Activated T-cell treated with anti-CD3 and anti-CD28 coated beads, Interleukin-2, amount 50 U/mL, for 24 hours (primary cell): ENCODE results near the gene INPP5A.
"Not testable (repeated sequence)": the region's sequence is repeated elsewhere in the genome, so short reads cannot be mapped to it uniquely, and the experiment has no call there.

ENCODE experiments used
- DNase-seq: peaks from one replicate; pipeline ENCODE4 v3.0.0-alpha.2; 2020
- H3K27ac Mint-ChIP-seq: 2 replicates; pipeline ENCODE4 v1.8.0; 2020; ENCODE audit warnings: mild to moderate bottlenecking, mixed read lengths
- H3K27me3 Mint-ChIP-seq: 2 replicates; pipeline ENCODE4 v1.8.0; 2020; ENCODE audit warnings: mixed read lengths
- H3K36me3 Mint-ChIP-seq: 2 replicates; pipeline ENCODE4 v1.8.0; 2020; ENCODE audit warnings: low read depth, mixed read lengths
- H3K4me1 Mint-ChIP-seq: 2 replicates; pipeline ENCODE4 v1.8.0; 2020; ENCODE audit warnings: low read depth, mixed read lengths
- H3K4me3 Mint-ChIP-seq: 2 replicates; pipeline ENCODE4 v1.8.0; 2020; ENCODE audit warnings: mild to moderate bottlenecking, moderate library complexity, mixed read lengths
- H3K9me3 Mint-ChIP-seq: 2 replicates; pipeline ENCODE4 v1.8.0; 2020; ENCODE audit warnings: mixed read lengths

INPP5A gene

DNA sequence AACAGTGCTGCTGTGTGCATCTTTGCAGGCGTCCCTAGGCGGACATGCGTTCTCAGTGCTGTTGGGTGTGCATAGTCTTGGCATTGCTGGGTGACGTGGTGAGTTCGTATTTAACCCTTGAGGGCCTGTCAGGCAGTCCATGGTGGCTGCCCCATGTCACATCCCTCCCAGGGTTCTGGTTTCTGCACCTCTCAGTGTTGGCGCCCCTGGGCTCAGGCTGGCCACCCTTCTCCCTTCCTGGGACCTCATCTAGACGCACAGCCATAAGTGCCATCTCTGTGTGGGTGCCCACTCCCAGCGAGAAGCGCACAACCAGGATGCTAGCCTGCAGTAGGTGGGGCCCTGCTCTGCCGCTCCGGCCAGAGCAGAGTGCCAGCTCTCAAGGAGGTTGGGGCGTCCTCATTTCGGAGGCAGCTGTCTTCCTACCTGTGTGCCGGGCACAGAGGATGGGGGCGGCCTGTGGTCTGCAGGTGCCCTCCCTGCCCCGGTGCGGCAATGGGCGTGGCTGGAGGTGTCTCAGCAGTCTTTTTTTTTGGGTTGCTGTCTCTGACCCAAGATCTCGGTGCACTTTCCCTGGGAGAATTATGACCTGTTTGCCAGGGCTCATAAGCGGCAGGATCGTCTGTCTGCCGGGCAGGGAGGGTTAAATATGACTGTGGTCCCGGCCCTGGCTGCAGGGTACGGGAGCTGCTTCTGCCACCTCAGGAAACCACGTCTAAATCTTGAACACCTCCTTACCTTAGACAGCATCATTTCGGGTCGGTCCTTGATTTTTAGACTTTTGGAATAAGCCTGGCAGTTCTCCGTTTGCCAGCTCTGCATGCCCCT lies 6.5 kb downstream of the INPP5A start:
- peaks cover 5% of the 10 kb centered on the region for H3K36me3 Mint-ChIP-seq
- peak overlapping the region; percentile 35 for H3K27ac Mint-ChIP-seq
- no peak for DNase-seq
- no peaks in the 10 kb centered on the region for H3K9me3 Mint-ChIP-seq
- peaks cover 86% of the 10 kb centered on the region for H3K4me1 Mint-ChIP-seq
- peak overlapping the region; percentile 64 for H3K4me3 Mint-ChIP-seq
- H3K27me3 Mint-ChIP-seq, result no peaks in the 10 kb centered on the region

DNA sequence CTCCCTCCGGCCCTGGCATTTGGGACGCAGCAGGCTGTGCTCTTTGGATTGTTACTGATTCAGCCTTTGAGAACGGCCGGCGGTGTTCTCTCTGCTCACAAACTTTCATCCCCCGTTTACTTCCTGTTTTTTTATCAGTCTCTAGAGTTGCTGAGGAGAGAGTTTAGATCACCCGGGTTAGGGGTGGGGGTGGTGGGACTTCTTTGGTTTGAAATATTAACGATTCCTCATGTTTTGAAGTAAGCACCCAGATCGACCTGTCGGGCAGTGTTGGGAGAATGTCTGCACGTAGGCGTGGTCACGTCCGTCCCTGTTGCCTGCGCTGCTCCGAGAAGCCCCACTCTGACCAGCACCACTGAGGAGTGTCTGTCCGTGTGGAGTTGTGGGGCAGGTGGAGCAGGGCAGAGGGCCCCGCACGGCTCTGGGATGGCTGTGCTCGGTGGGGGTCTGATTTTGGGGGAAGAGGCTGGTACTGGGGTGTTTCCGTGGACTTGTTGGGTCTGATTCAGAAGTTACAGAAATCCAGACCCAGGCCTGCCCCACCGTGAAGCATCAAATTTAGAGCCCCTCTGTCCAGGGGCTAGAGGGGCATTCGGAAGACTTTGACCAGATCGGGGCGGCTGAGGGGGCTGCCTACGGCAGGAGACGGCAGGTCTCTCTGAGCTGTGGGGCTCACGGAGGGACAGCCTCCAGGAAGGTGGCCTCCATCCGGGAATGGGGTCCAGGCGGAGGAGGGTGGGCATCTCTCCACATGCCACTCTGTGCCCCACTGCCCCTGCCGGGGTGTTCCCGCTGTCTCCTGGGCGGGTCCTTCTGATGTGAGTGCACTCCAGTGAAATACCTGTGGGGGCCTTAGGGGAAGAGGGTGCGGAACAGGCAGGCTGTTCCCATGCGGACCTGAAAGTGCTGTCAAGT lies 7.4 kb downstream of the INPP5A start:
- H3K4me1 Mint-ChIP-seq, result peaks cover 85% of the 10 kb centered on the region
- no peaks in the 10 kb centered on the region for H3K27me3 Mint-ChIP-seq
- H3K4me3 Mint-ChIP-seq, result peak overlapping the region; percentile 64
- no peak for DNase-seq
- H3K36me3 Mint-ChIP-seq, result peaks cover 5% of the 10 kb centered on the region
- peak overlapping the region; percentile 35 for H3K27ac Mint-ChIP-seq
- H3K9me3 Mint-ChIP-seq, result no peaks in the 10 kb centered on the region

DNA sequence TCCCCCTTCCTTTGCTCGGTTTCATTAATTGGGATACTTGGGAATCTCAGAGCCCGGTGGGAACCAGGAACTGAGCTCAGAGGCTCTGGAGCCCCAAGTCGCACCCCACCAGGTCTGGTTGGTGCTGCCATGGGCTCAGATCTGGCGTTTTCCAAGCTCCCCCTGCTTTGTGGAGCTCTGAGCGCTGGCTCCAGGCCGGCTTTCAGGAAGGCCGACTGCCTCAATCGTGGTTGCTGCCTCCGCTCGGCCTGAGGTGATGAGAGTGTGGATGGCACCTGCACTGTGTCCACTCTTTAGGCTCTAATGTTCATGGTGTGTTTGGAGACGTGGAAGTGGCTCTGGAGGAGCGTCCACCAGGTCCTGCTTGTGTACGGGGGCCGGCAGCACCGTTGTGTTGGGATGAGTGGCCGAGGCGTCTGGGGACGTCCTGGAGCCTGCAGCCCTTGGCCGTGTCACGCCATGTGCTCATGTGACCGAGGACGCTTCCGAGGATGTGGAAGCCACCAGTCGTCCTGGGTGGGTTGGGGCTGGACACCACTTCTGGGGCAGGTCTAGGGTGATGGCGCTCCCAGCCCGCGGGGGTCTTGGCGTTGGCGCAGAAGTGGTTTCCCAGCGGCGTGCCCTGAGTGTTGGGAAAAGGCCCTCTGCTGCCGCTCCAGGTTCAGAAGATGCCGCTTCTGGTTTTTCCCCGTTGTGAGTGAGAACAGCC lies 8.2 kb downstream of the INPP5A start:
- peak overlapping the region; percentile 64 for H3K4me3 Mint-ChIP-seq
- H3K36me3 Mint-ChIP-seq, result peaks cover 5% of the 10 kb centered on the region
- H3K9me3 Mint-ChIP-seq, result no peaks in the 10 kb centered on the region
- H3K4me1 Mint-ChIP-seq, result peaks cover 84% of the 10 kb centered on the region
- no peak overlapping the region for H3K27ac Mint-ChIP-seq
- no peaks in the 10 kb centered on the region for H3K27me3 Mint-ChIP-seq
- no peak for DNase-seq

DNA sequence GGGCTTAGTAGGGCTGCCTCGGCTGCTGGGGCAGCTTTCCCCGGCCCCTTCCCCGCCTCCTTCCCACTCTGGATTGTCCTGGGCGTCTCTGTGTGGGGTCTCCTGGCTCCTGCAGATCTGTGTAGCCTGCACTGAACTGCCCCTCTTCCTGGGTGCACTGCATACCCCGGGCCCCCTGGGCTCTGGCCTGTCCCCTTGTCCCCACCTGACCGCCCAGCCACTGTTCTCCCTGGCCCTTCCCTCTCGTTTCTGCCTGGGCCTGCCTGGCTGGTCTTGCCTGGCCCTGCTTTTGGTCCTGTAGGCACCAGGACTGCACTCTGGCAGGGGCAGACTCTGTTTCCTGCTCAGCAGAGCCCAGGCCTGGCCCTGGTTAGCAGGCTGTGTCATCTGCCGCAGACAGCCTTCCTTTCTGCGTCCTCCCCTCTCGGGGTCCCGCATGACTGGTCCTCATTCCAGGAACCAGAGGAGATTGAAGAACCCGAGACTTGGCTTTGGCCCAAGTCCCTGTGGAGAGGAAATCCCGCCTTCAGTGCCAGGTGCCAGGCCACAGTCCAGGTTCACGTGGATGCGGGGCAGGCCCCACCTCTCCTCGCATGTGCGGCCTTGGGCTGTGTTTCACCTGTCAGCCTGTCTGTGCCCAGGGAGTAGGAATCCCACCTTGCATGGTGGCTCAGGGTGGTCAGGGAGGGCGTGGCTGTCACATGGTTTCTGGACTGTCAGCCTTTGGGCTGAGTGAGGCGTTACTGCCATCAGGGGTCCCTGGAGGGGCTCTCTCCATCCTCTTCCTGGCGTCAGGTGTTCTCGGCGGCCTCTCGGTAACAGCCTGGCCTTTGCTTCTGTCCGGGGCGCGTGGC lies 9.2 kb downstream of the INPP5A start:
- Mint-ChIP-seq H3K27ac (no peak overlapping the region), H3K36me3 (peaks cover 2% of the 10 kb centered on the region), H3K4me3 (no peak overlapping the region), H3K9me3 (no peaks in the 10 kb centered on the region), H3K27me3 (no peaks in the 10 kb centered on the region), H3K4me1 (peaks cover 84% of the 10 kb centered on the region)
- DNase-seq, result no peak

DNA sequence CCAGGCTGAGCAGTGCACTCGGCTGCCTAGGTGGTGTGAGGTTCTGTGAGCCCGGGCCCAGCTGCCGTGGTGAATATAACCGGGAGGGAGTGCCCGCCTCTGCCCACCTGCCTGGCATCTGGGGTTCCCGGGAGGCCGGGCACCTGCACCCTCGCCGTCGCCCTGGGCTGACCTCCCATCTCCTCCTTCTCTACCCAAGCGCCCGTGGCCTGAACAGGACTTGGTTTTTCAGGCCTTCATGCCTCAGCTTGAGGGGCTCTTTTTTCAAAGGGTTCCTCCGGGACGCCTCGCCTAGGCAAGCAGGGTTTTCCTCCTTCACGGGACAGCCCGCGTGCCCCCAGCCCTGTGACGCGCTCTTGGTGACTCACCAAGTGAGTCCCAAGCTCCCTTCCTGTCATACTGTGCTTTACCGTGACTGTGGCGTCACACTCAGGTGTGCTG lies 9.9 kb downstream of the INPP5A start:
- H3K36me3 Mint-ChIP-seq, result peaks cover 2% of the 10 kb centered on the region
- H3K4me3 Mint-ChIP-seq, result no peak overlapping the region
- DNase-seq, result no peak
- peaks cover 79% of the 10 kb centered on the region for H3K4me1 Mint-ChIP-seq
- no peaks in the 10 kb centered on the region for H3K27me3 Mint-ChIP-seq
- no peaks in the 10 kb centered on the region for H3K9me3 Mint-ChIP-seq
- H3K27ac Mint-ChIP-seq, result no peak overlapping the region

DNA sequence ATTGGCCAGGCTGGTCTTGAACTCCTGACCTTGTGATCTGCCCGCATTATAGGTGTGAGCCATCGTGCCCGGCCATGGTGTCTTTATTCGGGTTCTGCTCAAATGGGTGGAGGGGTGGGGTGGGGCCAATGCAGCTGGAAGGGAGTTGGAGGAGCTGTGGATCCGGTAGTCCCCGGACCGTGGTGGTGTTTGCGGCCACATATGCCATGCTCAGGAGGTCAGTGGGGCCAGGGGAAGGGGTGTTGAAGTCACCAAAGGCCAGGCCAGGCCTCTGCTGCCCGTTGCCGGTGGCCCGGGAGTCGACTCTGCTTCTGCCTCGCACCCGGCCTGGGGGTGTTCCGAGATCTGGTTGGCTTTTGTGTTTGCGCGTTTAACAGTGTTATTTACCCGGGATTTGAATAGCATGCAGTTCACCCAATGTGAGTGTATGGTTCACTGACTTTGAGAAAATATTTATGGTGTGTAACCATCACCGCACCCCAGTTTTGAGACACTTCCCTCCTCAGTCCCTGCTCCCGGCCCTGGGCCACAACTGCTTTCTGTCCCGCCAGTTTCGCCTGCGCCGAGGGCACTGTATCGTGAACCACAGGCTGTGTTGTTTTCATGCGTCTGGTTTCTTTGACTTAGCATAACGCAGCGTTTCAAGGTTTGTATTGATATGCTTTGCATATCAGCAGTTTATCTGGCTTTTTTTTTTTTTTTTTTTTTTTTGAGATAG lies 10.7 kb downstream of the INPP5A start:
- DNase-seq, result no peak
- H3K4me3 Mint-ChIP-seq, result no peak overlapping the region
- H3K9me3 Mint-ChIP-seq, result no peaks in the 10 kb centered on the region
- H3K36me3 Mint-ChIP-seq, result no peaks in the 10 kb centered on the region
- no peak overlapping the region for H3K27ac Mint-ChIP-seq
- H3K27me3 Mint-ChIP-seq, result no peaks in the 10 kb centered on the region
- peaks cover 73% of the 10 kb centered on the region for H3K4me1 Mint-ChIP-seq

DNA sequence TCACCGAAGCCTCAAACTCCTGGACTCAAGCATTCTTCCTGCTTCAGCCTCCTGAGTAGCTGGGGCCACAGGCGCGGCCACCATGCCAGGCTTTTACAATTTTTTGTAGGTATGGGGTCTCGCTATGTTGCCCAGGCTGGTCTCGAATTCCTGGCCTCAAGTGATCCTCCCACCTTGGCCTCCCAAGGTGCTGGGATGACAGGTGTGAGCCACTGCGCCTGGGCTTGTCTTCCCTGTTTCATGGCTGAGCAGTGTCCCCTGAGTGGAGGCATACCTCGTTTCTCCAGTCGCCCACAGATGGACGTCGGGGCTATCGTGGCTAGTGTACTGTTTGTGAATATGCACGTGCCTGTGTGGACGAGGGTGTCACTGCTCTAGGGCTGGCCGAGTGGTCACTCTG lies 11.3 kb downstream of the INPP5A start:
- no peaks in the 10 kb centered on the region for H3K27me3 Mint-ChIP-seq
- H3K4me1 Mint-ChIP-seq, result peaks cover 70% of the 10 kb centered on the region
- no peak overlapping the region for H3K27ac Mint-ChIP-seq
- no peak overlapping the region for H3K4me3 Mint-ChIP-seq
- no peaks in the 10 kb centered on the region for H3K36me3 Mint-ChIP-seq
- H3K9me3 Mint-ChIP-seq, result no peaks in the 10 kb centered on the region
- no peak for DNase-seq

DNA sequence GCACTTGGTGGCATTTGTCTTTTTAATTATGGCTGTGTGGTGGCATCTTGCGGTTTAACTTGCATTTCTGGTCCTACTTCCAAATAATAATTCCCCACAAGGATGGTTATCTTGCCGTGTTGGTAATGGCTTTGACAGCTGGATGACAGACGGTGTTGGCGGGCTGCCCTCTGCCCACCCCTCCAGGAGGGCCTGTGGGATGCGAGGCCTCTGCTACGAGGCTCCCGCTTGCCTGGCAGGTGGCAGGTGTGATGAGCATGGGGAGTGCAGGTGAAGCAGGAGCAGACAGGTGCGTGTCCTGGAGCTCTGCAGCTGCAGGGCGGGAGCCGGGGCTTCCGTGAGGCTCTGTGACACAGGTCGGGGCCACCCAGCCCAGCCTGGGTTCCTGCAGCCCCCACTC lies 11.8 kb downstream of the INPP5A start:
- H3K4me3 Mint-ChIP-seq, result no peak overlapping the region
- no peaks in the 10 kb centered on the region for H3K36me3 Mint-ChIP-seq
- DNase-seq, result no peak
- H3K27me3 Mint-ChIP-seq, result no peaks in the 10 kb centered on the region
- H3K27ac Mint-ChIP-seq, result no peak overlapping the region
- H3K9me3 Mint-ChIP-seq, result no peaks in the 10 kb centered on the region
- H3K4me1 Mint-ChIP-seq, result peaks cover 65% of the 10 kb centered on the region

DNA sequence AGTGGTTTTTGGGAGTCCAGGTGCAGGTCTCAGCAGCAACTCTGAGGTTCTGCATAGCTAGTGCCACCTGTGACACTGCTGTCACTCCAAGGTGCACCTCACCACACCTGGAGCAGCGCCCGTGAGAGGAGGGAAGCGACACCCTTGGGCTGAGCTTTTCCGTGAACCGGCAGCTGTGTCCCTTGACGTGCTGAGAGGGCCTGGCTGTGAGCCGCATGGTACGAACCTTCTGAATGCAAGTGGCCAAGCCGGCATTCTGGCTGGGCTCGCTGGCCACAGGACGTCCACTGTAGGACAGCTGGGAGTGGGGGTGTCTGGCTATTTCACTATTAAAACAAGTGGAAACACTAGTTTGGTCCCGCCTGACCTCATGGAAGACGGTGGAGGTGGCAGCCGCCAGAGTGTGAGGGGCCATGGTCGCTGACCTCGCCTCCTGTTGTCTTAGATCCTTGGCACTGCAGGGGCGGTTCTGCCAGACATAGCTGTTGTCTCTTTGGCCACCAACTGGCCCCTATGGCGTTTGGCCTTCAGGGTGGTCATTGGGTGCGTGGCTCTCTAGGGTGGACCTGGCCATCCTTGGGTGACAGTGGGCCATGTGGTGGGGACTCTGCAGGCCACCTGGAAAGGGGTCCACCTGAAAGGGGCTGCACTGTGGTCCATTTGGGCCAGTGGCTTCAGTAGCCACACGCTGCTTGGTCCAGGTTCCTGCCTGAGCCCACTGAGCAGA lies 12.9 kb downstream of the INPP5A start:
- Mint-ChIP-seq H3K27me3 (no peaks in the 10 kb centered on the region), H3K27ac (no peak overlapping the region), H3K4me3 (no peak overlapping the region), H3K9me3 (no peaks in the 10 kb centered on the region), H3K4me1 (peaks cover 54% of the 10 kb centered on the region), H3K36me3 (no peaks in the 10 kb centered on the region)
- DNase-seq, result no peak

DNA sequence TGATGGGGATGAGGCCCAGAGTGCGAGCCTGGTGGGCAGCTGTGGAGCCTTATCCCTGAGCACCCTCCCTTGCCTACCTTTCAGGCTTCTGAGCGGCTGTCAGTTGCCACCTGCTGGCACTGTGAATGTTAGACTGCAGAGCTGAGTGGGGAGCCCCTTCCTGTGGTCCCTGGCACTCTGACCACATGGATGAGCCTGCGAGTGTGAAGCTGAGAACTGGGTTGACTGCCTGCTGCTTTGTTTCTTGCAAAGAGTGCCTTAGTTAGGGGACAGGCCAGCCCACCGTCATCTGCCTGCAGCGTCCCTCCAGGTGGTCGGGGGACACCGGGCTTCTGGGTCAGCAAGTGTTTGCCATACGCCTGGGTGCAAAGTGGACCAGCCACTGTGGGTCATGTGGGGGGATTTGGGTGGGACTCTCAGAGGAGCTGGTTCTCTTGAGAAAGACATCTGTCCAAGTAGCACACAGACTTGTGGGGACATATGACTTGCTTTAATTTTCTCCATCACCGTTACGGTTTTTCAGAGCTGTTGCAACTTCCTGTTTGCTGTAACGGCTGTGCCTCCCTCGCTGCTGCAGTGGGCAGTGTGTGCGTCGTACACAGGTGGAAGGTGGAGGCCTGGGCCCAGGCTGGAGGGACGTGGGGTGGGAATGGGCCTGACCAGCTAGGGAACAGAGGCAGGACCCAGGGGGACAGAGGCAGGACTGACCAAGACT lies 13.7 kb downstream of the INPP5A start:
- H3K9me3 Mint-ChIP-seq, result no peaks in the 10 kb centered on the region
- no peaks in the 10 kb centered on the region for H3K36me3 Mint-ChIP-seq
- no peak for DNase-seq

DNA sequence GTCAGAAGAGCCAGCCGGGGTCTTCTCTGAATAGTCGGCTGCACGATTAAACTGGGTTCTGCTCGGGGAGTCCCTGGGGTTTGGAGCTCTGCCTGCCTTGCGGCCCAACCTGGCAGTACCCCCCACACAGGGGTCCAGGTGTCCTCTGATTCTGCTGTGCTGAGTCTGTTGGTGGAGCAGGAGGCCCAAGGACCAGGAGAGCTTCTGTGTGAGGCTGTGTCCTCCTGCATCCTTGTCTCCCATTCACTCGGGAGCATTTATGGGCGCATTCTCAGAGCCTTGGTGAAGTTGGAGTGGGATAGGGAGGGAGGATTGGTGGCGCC lies 14.2 kb downstream of the INPP5A start:
- Mint-ChIP-seq H3K9me3 (no peaks in the 10 kb centered on the region), H3K36me3 (no peaks in the 10 kb centered on the region), H3K27me3 (no peaks in the 10 kb centered on the region), H3K4me1 (peaks cover 41% of the 10 kb centered on the region), H3K27ac (no peak overlapping the region), H3K4me3 (peak overlapping the region; percentile 66)
- DNase-seq, result no peak

More for the DNA sequence above, 13.7 kb downstream of the INPP5A start:
- Mint-ChIP-seq H3K4me1 (peaks cover 47% of the 10 kb centered on the region), H3K27me3 (no peaks in the 10 kb centered on the region), H3K27ac (peak overlapping the region; percentile 66), H3K4me3 (peak overlapping the region; percentile 66)

DNA sequence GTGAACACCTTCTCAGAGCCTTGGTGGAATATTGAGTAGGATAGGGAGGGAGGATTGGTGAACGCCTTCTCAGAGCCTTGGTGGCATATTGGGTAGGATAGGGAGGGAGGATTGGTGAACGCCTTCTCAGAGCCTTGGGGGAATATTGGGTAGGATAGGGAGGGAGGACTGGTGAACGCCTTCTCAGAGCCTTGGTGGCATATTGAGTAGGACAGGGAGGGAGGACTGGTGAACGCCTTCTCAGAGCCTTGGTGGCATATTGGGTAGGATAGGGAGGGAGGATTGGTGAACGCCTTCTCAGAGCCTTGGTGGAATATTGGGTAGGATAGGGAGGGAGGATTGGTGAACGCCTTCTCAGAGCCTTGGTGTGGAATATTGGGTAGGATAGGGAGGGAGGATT lies 15.0 kb downstream of the INPP5A start:
- H3K9me3 Mint-ChIP-seq, DNase-seq, H3K27ac Mint-ChIP-seq, H3K4me3 Mint-ChIP-seq, H3K36me3 Mint-ChIP-seq, H3K27me3 Mint-ChIP-seq: not testable (repeated sequence)
- peaks cover 33% of the 10 kb centered on the region for H3K4me1 Mint-ChIP-seq
